Esophagus squamous epithelium (tissue), 5 donors: ENCODE measurements around the gene LDB2. TPM values are rescaled to one million over a fixed set of nuclear protein-coding genes. Genes with fewer than 3 reads are reported as not detected.

Experiments
- DNase-seq: peaks from one replicate; lab custom pipeline; 2025; lab: John Stamatoyannopoulos, UW
- H3K27ac ChIP-seq, 4 donors: fragments of 200-600 bp; sonication (generic); one replicate each; pipeline ENCODE4 v1.5.1; 2016 to 2019; ENCODE audit warnings: mild to moderate bottlenecking in 1 of 4
- H3K27me3 ChIP-seq, 4 donors: fragments of 200-600 bp; sonication (generic); 1 replicate in 3 of 4; 2 replicates in 1 of 4; pipeline versions ENCODE4 v1.5.1 to v1.6.0; 2017 to 2021; ENCODE audit warnings: antibody characterized with exemption in 1 of 4
- H3K36me3 ChIP-seq, 3 donors: fragments of 200-600 bp; sonication (generic); one replicate each; pipeline ENCODE4 v1.5.1; 2016 to 2019
- H3K4me1 ChIP-seq, 3 donors: fragments of 200-600 bp; sonication (generic); one replicate each; pipeline ENCODE4 v1.5.1; 2017 to 2019
- H3K4me3 ChIP-seq, 4 donors: fragments of 200-600 bp; sonication (generic); 1 replicate in 3 of 4; 2 replicates in 1 of 4; pipeline ENCODE4 v1.5.1; 2016 to 2019; ENCODE audit warnings: mild to moderate bottlenecking in 2 of 4, moderate library complexity in 1 of 4
- H3K9me3 ChIP-seq, 3 donors: fragments of 200-600 bp; sonication (generic); one replicate each; pipeline ENCODE4 v1.5.1; 2016 to 2019
- CTCF ChIP-seq, 6 experiments: fragments of 450-650 bp in 4 of 6; fragments of 200-600 bp in 2 of 6; sonication (generic) in 2 of 6; IDR thresholded peaks; one replicate each; pipeline ENCODE4 v1.5.1; 2016 to 2019; ENCODE audit warnings: antibody characterized with exemption in 6 of 6, mild to moderate bottlenecking in 4 of 6, moderate library complexity in 4 of 6
- POLR2A ChIP-seq, 4 donors: fragments of 450-650 bp; IDR thresholded peaks; one replicate each; pipeline ENCODE4 v1.6.1; 2017; ENCODE audit warnings: antibody characterized with exemption in 4 of 4, mild to moderate bottlenecking in 4 of 4, moderate library complexity in 3 of 4
- WGBS, 2 donors: methylation state at CpG; one replicate each; pipeline ENCODE4 v1.1.5; 2018; 5-methylcytosine and 5-hydroxymethylcytosine counted together
- intact Hi-C: fragments of 100-400 bp; cut with DNase I; formaldehyde crosslinking; loops from one replicate; pipeline ENCODE4 v1.15.0; 2022
- total RNA-seq, 4 donors: library from RNA; depleted of rRNA; stranded (reverse); fragments of >200 nt; gene quantifications; one replicate each; pipeline ENCODE4 v1.1.0, GENCODE V29; 2016
- donor health status: DM: yes; HTN: yes; CAD: no.

Gene LDB2
- total RNA-seq, result 10 to 100 TPM in 1 of 4 donors, 1 to 10 TPM in 3; 3.0 to 16.0 (median 5.9) TPM

- H3K4me1 ChIP-seq, result peaks cover 0 to 12% (median 0%) of the 10 kb centered on the region in 3 donors
- H3K27me3 ChIP-seq, result no peaks in the 10 kb centered on the region
- intact Hi-C loops, result no loop called here
- H3K27ac ChIP-seq, result peak within 1 kb of the TSS; percentile 23 to 80 (median 70)
- TF ChIP-seq POLR2A (IDR thresholded peaks at IDR 0.05), result peak in 1 of 4 donors; percentile 28
- TF ChIP-seq CTCF (IDR thresholded peaks at IDR 0.05), result no peak
- H3K36me3 ChIP-seq, result no peaks in the 10 kb centered on the region
- 16 to 26% methylated on average over 17 to 18 of the region's 18 CpGs for WGBS, 2 donors
- no peaks in the 10 kb centered on the region for H3K9me3 ChIP-seq
- DNase-seq, result no peak
- H3K4me3 ChIP-seq, result peak within 1 kb of the TSS; percentile 17 to 67 (median 40)
These were observed at the start of gene LDB2 for GRCh38 chr4:16897991-16898827. LDB2 (minus strand) TSS chr4:16898645.

- intact Hi-C loops, result no loop called here
These were observed 44.0 kb upstream of the LDB2 start for GRCh38 chr4:16942491-16942890.

DNA sequence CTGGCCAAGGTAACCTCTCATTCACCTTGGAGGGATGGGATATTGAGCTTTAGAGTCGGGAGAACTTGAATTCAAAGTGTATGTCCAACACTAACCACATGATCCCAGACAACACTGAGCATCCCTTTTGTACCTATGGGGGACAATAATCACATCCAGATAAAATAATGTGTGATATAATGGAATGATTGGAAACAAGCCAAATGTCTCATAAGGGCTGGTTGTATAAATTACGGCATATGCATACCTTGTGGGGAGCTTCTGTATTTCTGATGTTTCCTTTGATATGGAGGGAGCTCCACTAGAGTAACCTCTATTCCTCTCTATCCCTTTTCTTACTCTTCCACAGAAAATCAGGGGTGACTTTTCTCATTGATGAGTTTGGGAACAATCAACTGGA is 40.7 kb upstream of the LDB2 start:
- 83 to 91% methylated on average over 2 of the region's 2 CpGs for WGBS, 2 donors
- intact Hi-C loops, result no loop called here

More at GRCh38 chr4:16942491-16942890, 44.0 kb upstream of the LDB2 start:
- 92% methylated on average over 8 to 9 of the region's 14 CpGs for WGBS, 2 donors
- Histone ChIP-seq H3K4me1 (no peaks in the 10 kb centered on the region), H3K4me3 (no peak overlapping the region), H3K36me3 (no peaks in the 10 kb centered on the region), H3K27ac (no peak overlapping the region), H3K9me3 (no peaks in the 10 kb centered on the region), H3K27me3 (no peaks in the 10 kb centered on the region)
- TF ChIP-seq POLR2A (IDR thresholded peaks at IDR 0.05) (no peak), CTCF (IDR thresholded peaks at IDR 0.05) (no peak)
- DNase-seq, result no peak

GRCh38 chr4:16938512-16939040 is 40.1 kb upstream of the LDB2 start:
- TF ChIP-seq POLR2A (IDR thresholded peaks at IDR 0.05) (no peak), CTCF (IDR thresholded peaks at IDR 0.05) (no peak)
- 74 to 83% methylated on average over 4 to 6 of the region's 6 CpGs for WGBS, 2 donors
- Histone ChIP-seq H3K36me3 (no peaks in the 10 kb centered on the region), H3K27me3 (no peaks in the 10 kb centered on the region), H3K9me3 (no peaks in the 10 kb centered on the region), H3K4me1 (no peaks in the 10 kb centered on the region), H3K27ac (no peak overlapping the region), H3K4me3 (no peak overlapping the region)
- DNase-seq, result no peak
- intact Hi-C loops, result no loop called here

More for the DNA sequence above, 40.7 kb upstream of the LDB2 start:
- DNase-seq, result no peak
- no peak overlapping the region for H3K4me3 ChIP-seq
- H3K36me3 ChIP-seq, result no peaks in the 10 kb centered on the region
- no peaks in the 10 kb centered on the region for H3K9me3 ChIP-seq
- no peak overlapping the region for H3K27ac ChIP-seq
- TF ChIP-seq CTCF (IDR thresholded peaks at IDR 0.05) (no peak), POLR2A (IDR thresholded peaks at IDR 0.05) (no peak)
- H3K27me3 ChIP-seq, result no peaks in the 10 kb centered on the region
- no peaks in the 10 kb centered on the region for H3K4me1 ChIP-seq
